ENCODE data around the gene PLEKHA7.

The PLEKHA7 gene

DNA sequence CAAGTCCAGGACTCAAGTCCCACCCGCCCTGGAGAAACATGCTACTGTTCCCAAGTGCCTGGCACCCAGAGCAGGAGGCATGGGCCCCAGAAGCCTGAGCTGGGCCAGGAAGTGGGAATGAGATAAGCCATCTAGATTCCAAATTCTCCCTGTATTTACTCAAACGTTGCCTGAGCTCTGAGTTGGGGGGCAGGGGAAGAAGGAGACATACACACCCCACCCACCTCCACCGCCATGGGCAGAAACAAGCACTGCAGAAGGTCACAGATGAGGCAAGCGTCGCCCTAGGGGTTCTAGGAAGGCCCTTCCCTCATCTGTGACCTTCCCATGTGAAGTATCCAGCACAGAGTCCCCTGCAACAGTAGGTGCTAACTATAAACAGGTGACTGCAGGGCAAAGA, 54.0 kb downstream of the PLEKHA7 start:
- H3K27me3 ChIP-seq (replicated peaks; ENCODE audit: control insufficient read depth, insufficient read depth, low read length) = no peaks in the 10 kb centered on the region
- TF ChIP-seq CTCF (IDR thresholded peaks at IDR 0.05; ENCODE audit: insufficient read depth, low read length, poor library complexity, severe bottlenecking) = no peak
- DNase-seq (ENCODE audit: extremely low read depth, insufficient read length) = no peak
- no peaks in the 10 kb centered on the region for H3K36me3 ChIP-seq (ENCODE audit: control insufficient read depth, insufficient read depth, low read length)
- no peak overlapping the region for H3K4me3 ChIP-seq (replicated peaks; ENCODE audit: low read depth, low read length)

- H3K36me3 ChIP-seq (ENCODE audit: control insufficient read depth, insufficient read depth, low read length) = no peaks in the 10 kb centered on the region
- H3K27me3 ChIP-seq (replicated peaks; ENCODE audit: control insufficient read depth, insufficient read depth, low read length) = no peaks in the 10 kb centered on the region
- no peak for TF ChIP-seq CTCF (IDR thresholded peaks at IDR 0.05; ENCODE audit: insufficient read depth, low read length, poor library complexity, severe bottlenecking)
- H3K4me3 ChIP-seq (replicated peaks; ENCODE audit: low read depth, low read length) = no peak overlapping the region
- DNase-seq (ENCODE audit: extremely low read depth, insufficient read length) = no peak
Measured at GRCh38 chr11:16959602-16960001, 54.6 kb downstream of the PLEKHA7 start.

GRCh38 chr11:16958833-16959232, 55.4 kb downstream of the PLEKHA7 start:
- no peak for TF ChIP-seq CTCF (IDR thresholded peaks at IDR 0.05; ENCODE audit: insufficient read depth, low read length, poor library complexity, severe bottlenecking)
- Histone ChIP-seq H3K27me3 (replicated peaks; ENCODE audit: control insufficient read depth, insufficient read depth, low read length) (no peaks in the 10 kb centered on the region), H3K36me3 (ENCODE audit: control insufficient read depth, insufficient read depth, low read length) (no peaks in the 10 kb centered on the region), H3K4me3 (replicated peaks; ENCODE audit: low read depth, low read length) (no peak overlapping the region)
- DNase-seq (ENCODE audit: extremely low read depth, insufficient read length) = no peak

DNA sequence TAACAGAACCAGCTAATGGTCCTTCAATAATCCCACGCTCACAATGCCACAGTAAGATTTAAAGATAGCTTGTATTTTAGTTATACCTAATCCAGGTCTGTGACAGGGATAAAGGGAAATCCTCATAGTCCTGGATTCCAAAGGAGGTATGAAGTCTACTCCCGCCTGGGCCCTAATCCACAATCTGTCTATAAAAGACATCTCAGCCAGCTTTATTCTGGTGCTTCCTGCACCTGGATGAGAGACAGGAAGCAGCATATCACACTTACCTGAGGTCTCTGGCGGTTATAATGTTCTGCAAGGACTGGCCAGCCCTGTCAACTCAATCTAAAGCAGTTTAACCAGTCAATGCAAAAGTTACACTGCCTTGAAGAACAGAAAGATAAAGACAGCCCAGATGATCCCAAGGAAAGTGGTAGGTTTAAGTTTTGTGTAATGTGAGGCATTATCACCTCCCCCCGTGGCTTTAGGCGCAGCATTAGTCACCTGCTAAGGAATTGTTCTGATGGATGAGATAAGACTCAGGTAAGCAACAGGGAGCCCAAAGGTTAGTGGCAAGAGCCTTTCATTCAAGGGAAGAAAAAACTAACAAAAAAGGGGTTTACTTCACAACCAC, 57.6 kb downstream of the PLEKHA7 start:
- no peak for TF ChIP-seq CTCF (IDR thresholded peaks at IDR 0.05; ENCODE audit: insufficient read depth, low read length, poor library complexity, severe bottlenecking)
- Histone ChIP-seq H3K4me3 (replicated peaks; ENCODE audit: low read depth, low read length) (no peak overlapping the region), H3K27me3 (replicated peaks; ENCODE audit: control insufficient read depth, insufficient read depth, low read length) (no peaks in the 10 kb centered on the region), H3K36me3 (ENCODE audit: control insufficient read depth, insufficient read depth, low read length) (no peaks in the 10 kb centered on the region)
- no peak for DNase-seq (ENCODE audit: extremely low read depth, insufficient read length)

DNA sequence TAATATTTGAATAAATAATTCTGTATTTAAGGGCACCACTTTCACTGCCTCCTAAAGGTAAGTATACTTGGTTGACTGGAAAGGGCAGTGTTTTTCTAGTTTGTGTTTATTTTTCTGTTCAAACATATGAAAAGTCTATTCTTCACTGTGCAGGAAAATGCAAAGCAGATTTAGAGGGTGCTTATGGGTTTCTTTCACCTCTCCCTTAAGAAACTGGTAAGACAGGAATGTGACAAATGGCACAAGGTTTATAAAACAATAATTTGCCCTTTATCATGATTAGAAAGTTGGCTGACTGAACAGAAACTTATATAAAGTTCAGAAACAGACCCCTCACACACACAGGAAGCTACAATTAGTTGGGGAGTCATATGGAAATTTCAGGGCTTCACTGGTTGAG, 60.6 kb downstream of the PLEKHA7 start:
- Histone ChIP-seq H3K4me3 (replicated peaks; ENCODE audit: low read depth, low read length) (no peak overlapping the region), H3K36me3 (ENCODE audit: control insufficient read depth, insufficient read depth, low read length) (no peaks in the 10 kb centered on the region), H3K27me3 (replicated peaks; ENCODE audit: control insufficient read depth, insufficient read depth, low read length) (no peaks in the 10 kb centered on the region)
- no peak for TF ChIP-seq CTCF (IDR thresholded peaks at IDR 0.05; ENCODE audit: insufficient read depth, low read length, poor library complexity, severe bottlenecking)
- no peak for DNase-seq (ENCODE audit: extremely low read depth, insufficient read length)

All from GM06990 (cell line).